A673 (cell line): Measurements from ENCODE around the gene SEC23B. TPM values are rescaled to one million over a fixed set of nuclear protein-coding genes. Genes with fewer than 3 reads are reported as not detected.
"Not testable (repeated sequence)": the region's sequence is repeated elsewhere in the genome, so short reads cannot be mapped to it uniquely, and the experiment has no call there.

Source experiments
- BruUV-seq: library from RNA; stranded (reverse); fragments of 400-500 nt; replicated peaks from 2 replicates; lab custom pipeline; 2021; lab: Mats Ljungman, UMichigan
- CTCF ChIA-PET: fragments of 300-600 bp; sonication (Branson Sonifier 250); formaldehyde crosslinking; loops from one replicate; lab custom pipeline; 2022; ENCODE audit warnings: antibody characterized with exemption; lab: Charles Lee
- POLR2A ChIA-PET: fragments of 300-600 bp; sonication (Branson Sonifier 250); formaldehyde crosslinking; loops from one replicate; lab custom pipeline; 2022; ENCODE audit warnings: antibody characterized with exemption; ENCODE audit not compliant: low non-redundant PET; lab: Charles Lee
- DNase-seq: peaks from one replicate; pipeline ENCODE4 v3.0.0-alpha.2; 2015; ENCODE audit warnings: low spot score
- H3K27ac ChIP-seq: fragments of 200-600 bp; sonication (generic); 2 replicates; pipeline ENCODE4 v1.5.1; 2016; ENCODE audit warnings: mixed run types, low read depth, mild to moderate bottlenecking, mixed read lengths, antibody characterized with exemption, low read length; ENCODE audit not compliant: poor library complexity, severe bottlenecking
- H3K27me3 ChIP-seq: fragments of 200-600 bp; sonication (generic); replicated peaks from 2 replicates; pipeline ENCODE4 v1.6.1; 2017; ENCODE audit warnings: mixed run types, low read depth, mild to moderate bottlenecking, mixed read lengths, antibody characterized with exemption, low read length; ENCODE audit not compliant: insufficient read depth, poor library complexity
- H3K36me3 ChIP-seq: fragments of 200-600 bp; sonication (generic); 2 replicates; pipeline ENCODE4 v1.6.1; 2016; ENCODE audit warnings: mixed run types, mild to moderate bottlenecking, mixed read lengths, antibody characterized with exemption, low read length; ENCODE audit not compliant: insufficient read depth, poor library complexity, severe bottlenecking
- H3K4me1 ChIP-seq: fragments of 200-600 bp; sonication (generic); 2 replicates; pipeline ENCODE4 v1.6.1; 2017; ENCODE audit warnings: mixed run types, mild to moderate bottlenecking, mixed read lengths, antibody characterized with exemption, low read length; ENCODE audit not compliant: insufficient read depth, poor library complexity, severe bottlenecking
- H3K4me3 ChIP-seq: fragments of 200-600 bp; sonication (generic); 2 replicates; pipeline ENCODE4 v1.5.1; 2016; ENCODE audit warnings: low read depth, mixed run types, mild to moderate bottlenecking, mixed read lengths, low read length; ENCODE audit not compliant: poor library complexity, severe bottlenecking
- H3K9me3 ChIP-seq: fragments of 200-600 bp; sonication (generic); 2 replicates; pipeline ENCODE4 v1.6.1; 2016; ENCODE audit warnings: mixed run types, low read depth, mild to moderate bottlenecking, mixed read lengths, antibody characterized with exemption, low read length; ENCODE audit not compliant: poor library complexity, severe bottlenecking
- CTCF ChIP-seq: fragments of 300-800, 200-600 bp; sonication (generic); conservative IDR thresholded peaks from 2 replicates; pipeline ENCODE4 v1.5.1; 2017; ENCODE audit warnings: low read depth, mild to moderate bottlenecking, antibody characterized with exemption, low read length, moderate library complexity, mixed read lengths
- EZH2 ChIP-seq: fragments of 200-600 bp; sonication (generic); IDR thresholded peaks from 2 replicates; pipeline ENCODE4 v1.6.1; 2017; ENCODE audit warnings: borderline replicate concordance, low read depth, mild to moderate bottlenecking, mixed read lengths, antibody characterized with exemption, low read length; ENCODE audit not compliant: poor library complexity, severe bottlenecking
- intact Hi-C: fragments of 100-400 bp; cut with micrococcal nuclease; formaldehyde crosslinking; loops from one replicate; pipeline ENCODE4 v1.10.0; 2022; ENCODE audit not compliant: unreplicated experiment
- total RNA-seq: library from RNA; stranded (reverse); gene quantifications from 2 replicates; pipeline ENCODE4 v1.2.3, GENCODE V29; 2021

Gene SEC23B
- total RNA-seq, 1 experiment from 2014 or later, result 55.9 TPM

- no peak for TF ChIP-seq EZH2
- no peak for TF ChIP-seq CTCF
- DNase-seq, result peak; percentile 92
- ChIA-PET POLR2A (no interaction called here), CTCF (interaction anchor here (1.1 kb wide), 1 partner anchor 10 kb away, joined by 5 read pairs; the partner anchor contains the start of gene SEC23B)
- no TSS peak for BruUV-seq
- no peaks in the 10 kb centered on the region for H3K27me3 ChIP-seq
- H3K4me1 ChIP-seq, result no peaks in the 10 kb centered on the region
- H3K4me3 ChIP-seq, result peak within 1 kb of the TSS; percentile 81
- no peaks in the 10 kb centered on the region for H3K9me3 ChIP-seq
- intact Hi-C loops, result no loop called here
- no peaks in the 10 kb centered on the region for H3K36me3 ChIP-seq
- peak within 1 kb of the TSS; percentile 70 for H3K27ac ChIP-seq
Observed at GRCh38 chr20:18496740-18497592, 10.8 kb upstream of the SEC23B start, which contains the start of gene RBBP9. Gene RBBP9 (minus strand): TSS chr20:18497225. CDS start chr20:18497167, 58 bp downstream.

DNA sequence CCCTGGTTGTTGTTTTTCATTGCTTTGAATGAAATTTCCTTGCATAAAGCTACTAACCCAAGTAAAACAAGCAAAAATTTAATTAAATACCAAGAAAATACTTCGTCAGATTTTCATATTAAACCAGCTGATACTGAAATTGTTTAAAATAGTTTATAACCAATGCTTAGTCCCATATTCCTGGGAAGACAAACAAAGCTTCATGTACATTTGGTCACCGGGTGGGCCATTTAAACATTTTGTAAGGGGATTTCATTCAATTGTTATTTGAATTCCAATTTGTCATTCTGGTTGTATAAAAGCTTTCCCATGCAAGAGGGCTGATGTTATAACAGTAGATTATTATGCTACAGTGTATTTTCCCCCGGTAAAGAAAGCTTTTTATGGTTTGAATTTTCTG is 10.1 kb upstream of the SEC23B start:
- H3K4me3 ChIP-seq, result peak overlapping the region; percentile 81
- no TSS peak for BruUV-seq
- CTCF ChIA-PET, result interaction anchor here (1.1 kb wide), 1 partner anchor 10 kb away, joined by 5 read pairs; the partner anchor contains the start of gene SEC23B

GRCh38 chr20:18501672-18502071 is 6.1 kb upstream of the SEC23B start:
- H3K27ac ChIP-seq, intact Hi-C loops, CTCF ChIA-PET, H3K4me1 ChIP-seq, H3K9me3 ChIP-seq, BruUV-seq, H3K36me3 ChIP-seq, H3K27me3 ChIP-seq, POLR2A ChIA-PET, H3K4me3 ChIP-seq, DNase-seq: not testable (repeated sequence)

More for the DNA sequence above, 10.1 kb upstream of the SEC23B start:
- no peak overlapping the region for H3K27ac ChIP-seq
- H3K4me1 ChIP-seq, result no peaks in the 10 kb centered on the region
- H3K9me3 ChIP-seq, result no peaks in the 10 kb centered on the region
- intact Hi-C loops, result no loop called here
- H3K27me3 ChIP-seq, result no peaks in the 10 kb centered on the region
- POLR2A ChIA-PET, result no interaction called here
- H3K36me3 ChIP-seq, result no peaks in the 10 kb centered on the region
- TF ChIP-seq CTCF, result no peak
- TF ChIP-seq EZH2, result no peak
- DNase-seq, result no peak
